Hepatocyte (in vitro differentiated cells): ENCODE measurements around the gene SCAF4. TPM values are rescaled to one million over a fixed set of nuclear protein-coding genes. Genes with fewer than 3 reads are reported as not detected.
"Not testable (repeated sequence)": the region's sequence is repeated elsewhere in the genome, so short reads cannot be mapped to it uniquely, and the experiment has no call there.

Experiments
- DNase-seq: peaks from one replicate; pipeline ENCODE4 v3.0.0-alpha.2; 2016; ENCODE audit warnings: low spot score
- H2AFZ ChIP-seq: fragments of 200-600 bp; sonication (generic); 2 replicates; pipeline ENCODE4 v1.6.0; 2016; ENCODE audit warnings: antibody characterized with exemption, mild to moderate bottlenecking
- H3K27ac ChIP-seq: fragments of 200-600 bp; sonication (generic); 2 replicates; pipeline ENCODE4 v1.5.1; 2016; ENCODE audit warnings: mild to moderate bottlenecking
- H3K27me3 ChIP-seq: fragments of 200-600 bp; sonication (generic); 2 replicates; pipeline ENCODE4 v1.6.1; 2016
- H3K36me3 ChIP-seq: fragments of 200-600 bp; sonication (generic); replicated peaks from 2 replicates; pipeline ENCODE4 v1.5.1; 2016; ENCODE audit warnings: low read depth; ENCODE audit not compliant: insufficient read depth
- H3K4me1 ChIP-seq: fragments of 200-600 bp; sonication (generic); 2 replicates; pipeline ENCODE4 v1.5.1; 2016; ENCODE audit warnings: mild to moderate bottlenecking, moderate library complexity; ENCODE audit not compliant: insufficient read depth
- H3K4me2 ChIP-seq: fragments of 200-600 bp; sonication (generic); 2 replicates; pipeline ENCODE4 v1.6.0; 2016
- H3K4me3 ChIP-seq: fragments of 200-600 bp; sonication (generic); 2 replicates; pipeline ENCODE4 v1.5.1; 2016; ENCODE audit warnings: mild to moderate bottlenecking
- H3K79me2 ChIP-seq: fragments of 200-600 bp; sonication (generic); 2 replicates; pipeline ENCODE4 v1.6.0; 2017; ENCODE audit warnings: mild to moderate bottlenecking
- H3K9me2 ChIP-seq: fragments of 200-600 bp; sonication (generic); replicated peaks from 2 replicates; pipeline ENCODE4 v1.6.0; 2017; ENCODE audit warnings: mild to moderate bottlenecking; ENCODE audit not compliant: insufficient read depth
- H3K9me3 ChIP-seq: fragments of 200-600 bp; sonication (generic); 2 replicates; pipeline ENCODE4 v1.5.1; 2016; ENCODE audit warnings: low read depth, mild to moderate bottlenecking
- H4K20me1 ChIP-seq: fragments of 200-600 bp; sonication (generic); 2 replicates; pipeline ENCODE4 v1.6.0; 2016; ENCODE audit warnings: mild to moderate bottlenecking; ENCODE audit not compliant: insufficient read depth, poor library complexity, severe bottlenecking
- EZH2 ChIP-seq: fragments of 200-600 bp; sonication (generic); IDR thresholded peaks from 2 replicates; pipeline ENCODE4 v1.6.1; 2016; ENCODE audit warnings: antibody characterized with exemption, mild to moderate bottlenecking, borderline replicate concordance
- EZH2phosphoT487 ChIP-seq: fragments of 200-600 bp; sonication (generic); IDR thresholded peaks from one replicate; pipeline ENCODE4 v1.6.1; 2018; ENCODE audit warnings: antibody characterized with exemption, mild to moderate bottlenecking, low read depth, moderate library complexity; ENCODE audit not compliant: unreplicated experiment, severe bottlenecking
- WGBS: methylation state at CpG from one replicate; pipeline ENCODE4 v1.1.6; 2016; ENCODE audit warnings: low lambda C conversion rate; ENCODE audit errors: missing lambda C conversion rate; 5-methylcytosine and 5-hydroxymethylcytosine counted together
- polyA plus RNA-seq: library from polyadenylated mRNA; unstranded; fragments of >200 nt; fragmentation: Nextera tagmentation; extraction: Ambion mirVana; gene quantifications from 2 replicates; pipeline ENCODE4 v1.2.1, GENCODE V29; 2016
- total RNA-seq: library from RNA; depleted of rRNA; stranded (reverse); fragments of >200 nt; gene quantifications from 2 replicates; pipeline ENCODE4 v1.2.3, GENCODE V29; 2014
- TF ChIP-seq, protein P1 (sequence below): fragments of 200-600 bp; sonication (generic); IDR thresholded peaks from 2 replicates; pipeline ENCODE4 v1.5.1; 2016; ENCODE audit warnings: antibody characterized with exemption, mild to moderate bottlenecking; ENCODE audit not compliant: poor library complexity

The SCAF4 gene
- total and polyA plus RNA-seq, 2 experiments from 2014 or later, result 18.7 to 33.1 TPM

DNA sequence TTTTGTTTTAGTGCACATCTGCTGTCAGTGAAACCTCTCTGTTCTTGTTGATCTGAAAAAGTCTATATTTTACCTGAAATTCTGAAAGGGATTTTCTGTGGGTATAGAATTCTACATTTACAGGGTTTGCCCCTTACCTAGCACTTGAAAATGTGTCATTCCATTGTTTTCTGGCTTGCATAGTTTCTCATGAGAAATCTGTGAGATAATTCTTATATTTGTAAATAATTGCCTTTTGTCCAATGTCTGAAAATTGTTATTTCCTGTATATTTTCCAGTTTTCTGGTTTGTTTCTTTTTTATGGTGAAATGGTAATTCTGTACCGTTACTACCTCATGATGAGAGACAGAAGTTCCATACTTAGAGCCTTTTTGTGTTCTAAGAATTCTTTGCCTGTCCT, 11.8 kb upstream of the SCAF4 start:
- H3K27ac ChIP-seq, result no peak overlapping the region
- H3K4me2 ChIP-seq, result no peak overlapping the region
- WGBS, result 87% methylated on average over 1 of the region's 1 CpG
- H3K79me2 ChIP-seq, result no peaks in the 10 kb centered on the region
- no peak for DNase-seq
- H2AFZ ChIP-seq, result no peak overlapping the region
- H3K4me1 ChIP-seq, result no peaks in the 10 kb centered on the region
- no peaks in the 10 kb centered on the region for H4K20me1 ChIP-seq
- no peaks in the 10 kb centered on the region for H3K9me2 ChIP-seq
- H3K36me3 ChIP-seq, result no peaks in the 10 kb centered on the region
- H3K4me3 ChIP-seq, result no peak overlapping the region
- TF ChIP-seq EZH2phosphoT487, result no peak
- TF ChIP-seq, protein P1, sequence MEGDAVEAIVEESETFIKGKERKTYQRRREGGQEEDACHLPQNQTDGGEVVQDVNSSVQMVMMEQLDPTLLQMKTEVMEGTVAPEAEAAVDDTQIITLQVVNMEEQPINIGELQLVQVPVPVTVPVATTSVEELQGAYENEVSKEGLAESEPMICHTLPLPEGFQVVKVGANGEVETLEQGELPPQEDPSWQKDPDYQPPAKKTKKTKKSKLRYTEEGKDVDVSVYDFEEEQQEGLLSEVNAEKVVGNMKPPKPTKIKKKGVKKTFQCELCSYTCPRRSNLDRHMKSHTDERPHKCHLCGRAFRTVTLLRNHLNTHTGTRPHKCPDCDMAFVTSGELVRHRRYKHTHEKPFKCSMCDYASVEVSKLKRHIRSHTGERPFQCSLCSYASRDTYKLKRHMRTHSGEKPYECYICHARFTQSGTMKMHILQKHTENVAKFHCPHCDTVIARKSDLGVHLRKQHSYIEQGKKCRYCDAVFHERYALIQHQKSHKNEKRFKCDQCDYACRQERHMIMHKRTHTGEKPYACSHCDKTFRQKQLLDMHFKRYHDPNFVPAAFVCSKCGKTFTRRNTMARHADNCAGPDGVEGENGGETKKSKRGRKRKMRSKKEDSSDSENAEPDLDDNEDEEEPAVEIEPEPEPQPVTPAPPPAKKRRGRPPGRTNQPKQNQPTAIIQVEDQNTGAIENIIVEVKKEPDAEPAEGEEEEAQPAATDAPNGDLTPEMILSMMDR, result no peak
- TF ChIP-seq EZH2, result no peak
- H3K27me3 ChIP-seq, result no peaks in the 10 kb centered on the region
- H3K9me3 ChIP-seq, result no peaks in the 10 kb centered on the region

DNA sequence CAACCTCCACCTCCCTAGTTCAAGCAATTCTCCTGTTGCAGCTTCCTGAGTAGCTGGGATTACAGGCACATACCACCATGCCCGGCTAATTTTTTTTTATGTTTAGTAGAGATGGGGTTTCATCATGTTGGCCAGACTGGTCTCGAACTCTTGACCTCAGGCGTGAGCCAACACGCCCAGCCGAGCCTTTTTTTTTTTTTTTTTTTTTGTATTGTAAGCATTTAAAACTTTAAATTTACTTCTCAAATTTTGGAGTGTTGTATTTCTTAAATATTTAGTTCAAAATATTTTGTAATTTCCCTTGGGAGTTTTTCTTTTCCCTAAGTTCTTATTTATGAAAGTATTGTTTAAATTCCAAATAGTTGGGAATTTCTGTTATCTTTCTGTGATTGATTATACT, 9.2 kb upstream of the SCAF4 start:
- Histone ChIP-seq H3K4me2 (no peak overlapping the region), H3K27me3 (no peaks in the 10 kb centered on the region), H3K36me3 (no peaks in the 10 kb centered on the region), H3K4me3 (no peak overlapping the region), H3K9me2 (no peaks in the 10 kb centered on the region), H4K20me1 (no peaks in the 10 kb centered on the region), H3K4me1 (no peaks in the 10 kb centered on the region), H3K27ac (no peak overlapping the region), H3K9me3 (no peaks in the 10 kb centered on the region), H3K79me2 (no peaks in the 10 kb centered on the region), H2AFZ (no peak overlapping the region)
- TF ChIP-seq EZH2phosphoT487 (no peak), EZH2 (no peak)
- TF ChIP-seq, protein P1, result no peak
- no peak for DNase-seq
- 92% methylated on average over 5 of the region's 5 CpGs for WGBS

DNA sequence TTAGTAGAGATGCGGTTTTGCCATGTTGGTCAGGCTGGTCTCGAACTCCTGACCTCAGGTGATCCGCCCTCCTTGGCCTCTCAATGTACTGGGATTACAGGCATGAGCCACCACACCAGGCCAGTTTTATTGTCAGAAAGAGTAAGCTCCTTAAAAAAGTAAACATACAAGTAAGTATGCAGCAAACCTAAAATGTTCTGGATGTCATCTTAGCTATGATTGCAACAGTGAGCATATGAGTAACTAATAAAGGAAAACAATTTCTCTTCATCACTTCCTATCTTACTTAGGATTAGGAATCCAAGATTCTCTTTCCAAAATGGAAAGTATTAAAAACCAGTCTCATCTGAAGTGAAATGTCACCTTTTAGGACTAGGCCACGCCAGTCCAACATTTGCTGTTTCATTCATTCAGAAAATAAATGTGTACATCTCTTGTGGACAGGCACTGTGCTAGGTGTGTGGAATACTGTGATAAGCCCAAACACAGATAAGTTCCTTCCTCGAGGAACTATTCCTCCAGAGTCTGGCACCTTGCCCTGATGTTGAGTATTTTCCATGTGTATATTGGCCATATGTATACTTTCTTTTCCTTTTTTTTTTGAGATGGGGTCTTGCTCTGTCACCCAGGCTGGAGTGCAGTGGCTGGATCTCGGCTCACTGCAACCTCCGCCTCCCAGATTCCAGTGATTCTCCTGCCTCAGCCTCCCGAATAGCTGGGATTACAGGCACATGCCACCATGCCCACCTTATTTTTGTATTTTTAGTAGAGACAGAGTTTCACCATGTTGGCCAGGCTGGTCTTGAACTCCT, 5.9 kb upstream of the SCAF4 start:
- 90% methylated on average over 8 of the region's 8 CpGs for WGBS
- DNase-seq, H3K4me2 ChIP-seq: not testable (repeated sequence)

DNA sequence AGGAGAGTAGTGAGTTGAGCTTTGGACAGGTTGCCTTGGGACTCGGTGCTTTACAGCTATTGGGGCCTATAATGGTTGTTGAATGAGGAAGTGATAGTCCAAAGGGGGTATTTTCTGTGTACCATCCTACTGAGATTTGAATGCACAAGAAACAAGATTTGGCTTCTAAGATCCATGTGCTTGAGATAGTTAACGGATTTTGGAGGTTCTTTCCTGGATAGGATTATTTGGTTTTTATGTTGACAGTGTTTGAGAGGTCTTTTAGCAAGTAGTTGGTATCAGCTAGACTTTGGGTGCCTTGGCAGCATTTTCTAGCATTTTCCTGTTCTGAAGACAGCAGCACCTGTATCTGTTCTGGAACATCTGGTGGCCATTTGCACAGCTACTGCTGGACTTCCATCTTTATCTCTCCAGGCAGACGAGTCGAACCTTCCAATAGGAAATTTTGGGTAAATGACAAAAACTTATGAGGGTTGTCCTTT, 3.6 kb upstream of the SCAF4 start:
- Histone ChIP-seq H3K4me3 (no peak overlapping the region), H4K20me1 (peaks cover 8% of the 10 kb centered on the region), H2AFZ (no peak overlapping the region), H3K27ac (no peak overlapping the region), H3K4me2 (no peak overlapping the region), H3K9me3 (no peaks in the 10 kb centered on the region), H3K4me1 (peaks cover 11% of the 10 kb centered on the region), H3K79me2 (peaks cover 12% of the 10 kb centered on the region), H3K36me3 (no peaks in the 10 kb centered on the region), H3K9me2 (no peaks in the 10 kb centered on the region), H3K27me3 (no peaks in the 10 kb centered on the region)
- TF ChIP-seq EZH2phosphoT487 (no peak), EZH2 (no peak)
- TF ChIP-seq, protein P1, result no peak
- 88% methylated on average over 4 of the region's 4 CpGs for WGBS
- DNase-seq, result no peak

More for the DNA sequence above, 5.9 kb upstream of the SCAF4 start:
- H3K79me2 ChIP-seq, H2AFZ ChIP-seq, H3K9me2 ChIP-seq, H3K4me1 ChIP-seq, H3K27me3 ChIP-seq, H3K4me3 ChIP-seq, H3K9me3 ChIP-seq, H3K36me3 ChIP-seq, H4K20me1 ChIP-seq, H3K27ac ChIP-seq: not testable (repeated sequence)
